Muscle of back (tissue), 11 donors: ENCODE measurements around the gene STON1. TPM values are rescaled to one million over a fixed set of nuclear protein-coding genes. Genes with fewer than 3 reads are reported as not detected.
"Not testable (repeated sequence)": the region's sequence is repeated elsewhere in the genome, so short reads cannot be mapped to it uniquely, and the experiment has no call there.

Experiments
- DNase-seq, 3 donors: peaks; one replicate each; pipeline versions ENCODE4 v3.0.0 to v3.0.0-alpha.2; 2013
- polyA plus RNA-seq, 10 donors: library from polyadenylated mRNA; unstranded; fragments of 120-200 nt; gene quantifications; one replicate each; pipeline ENCODE4 v1.2.1, GENCODE V29; 2013; ENCODE audit not compliant: insufficient read length in 10 of 10

The STON1 gene
- polyA plus RNA-seq, 10 donors = 7.7 to 15.8 (median 9.3) TPM

DNA sequence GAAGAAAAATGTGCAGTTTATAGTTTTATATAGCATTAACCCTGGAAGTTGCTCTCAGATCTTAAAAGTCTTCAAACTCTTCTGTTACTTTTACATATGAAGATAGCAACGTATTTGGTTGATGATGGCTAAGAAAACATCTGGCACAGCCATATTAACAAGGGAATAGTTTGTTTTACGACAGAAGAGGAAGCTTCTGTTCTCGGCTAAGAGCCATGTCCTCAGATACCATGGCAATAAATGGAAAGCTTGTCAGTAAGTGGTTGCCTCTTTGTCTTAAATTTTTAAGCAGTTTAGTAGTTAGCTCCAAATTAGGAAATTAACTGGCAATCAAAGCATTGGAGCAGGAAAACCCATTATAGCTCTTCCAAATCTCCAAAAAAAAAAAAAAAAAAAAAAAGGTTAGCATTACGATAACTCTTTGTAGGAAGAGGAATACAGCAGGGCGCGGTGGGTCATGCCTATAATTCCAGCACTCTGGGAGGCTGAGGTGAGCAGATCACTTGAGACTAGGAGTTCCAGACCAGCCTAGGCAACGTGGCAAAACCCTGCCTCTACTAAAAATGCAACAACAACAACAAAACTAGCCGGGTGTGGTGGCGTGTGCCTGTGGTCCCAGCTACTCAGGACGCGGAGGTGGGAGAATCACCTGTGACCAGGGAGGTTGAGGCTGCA is 4.5 kb upstream of the STON1 start:
- DNase-seq = peak in 1 of 3 donors; percentile 70

DNA sequence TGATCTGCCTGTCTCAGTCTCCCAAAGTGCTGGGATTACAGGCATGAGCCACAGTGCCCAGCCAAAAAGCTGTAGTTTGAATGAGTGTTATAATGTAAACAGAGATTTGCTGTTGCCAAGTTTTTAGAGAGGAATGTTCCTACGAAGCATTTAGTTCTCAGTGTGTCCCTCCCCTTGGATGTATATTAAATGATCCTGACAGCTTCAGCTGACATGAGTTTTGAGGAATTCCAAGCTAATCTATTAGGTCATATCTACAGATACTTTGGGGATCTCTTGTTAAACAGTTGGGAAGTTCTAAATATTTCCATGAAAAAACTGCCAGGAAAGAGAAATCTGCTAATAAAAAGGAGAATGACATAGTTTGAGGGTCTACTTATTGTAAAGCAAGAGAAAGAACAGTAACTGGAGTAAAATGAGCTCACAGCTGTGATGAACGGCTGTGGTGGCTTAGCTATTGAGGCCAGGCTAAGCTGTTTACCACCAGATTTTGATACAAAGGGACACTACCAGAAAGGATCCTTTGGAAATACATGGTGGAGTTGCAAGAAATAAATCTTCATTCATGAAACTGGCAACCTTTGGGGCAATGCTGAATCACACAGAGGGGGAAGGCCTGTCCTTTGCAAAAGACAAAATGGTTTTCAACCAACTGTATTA is 2.6 kb upstream of the STON1 start:
- DNase-seq = peak; percentile 63 to 84 (median 66)

DNA sequence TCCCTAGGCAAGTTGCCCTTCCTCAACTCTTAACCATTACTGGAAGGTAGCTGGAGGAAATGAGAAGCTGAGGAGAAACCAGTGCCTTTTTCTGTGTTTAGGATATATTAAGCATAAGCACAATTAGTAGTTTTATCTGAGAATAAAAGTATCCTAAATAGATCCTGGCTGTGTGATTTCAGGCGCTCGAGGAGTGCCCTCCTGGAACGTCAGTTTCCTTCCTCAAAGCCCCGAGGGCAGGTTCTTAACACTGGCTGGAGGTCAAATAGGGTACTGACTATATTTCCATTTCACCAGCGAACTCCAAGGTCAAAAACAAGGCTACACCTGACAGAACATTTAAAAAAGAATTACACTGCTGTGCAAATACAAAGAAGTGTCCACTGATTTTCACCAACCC is 1.5 kb upstream of the STON1 start:
- DNase-seq = no peak

DNA sequence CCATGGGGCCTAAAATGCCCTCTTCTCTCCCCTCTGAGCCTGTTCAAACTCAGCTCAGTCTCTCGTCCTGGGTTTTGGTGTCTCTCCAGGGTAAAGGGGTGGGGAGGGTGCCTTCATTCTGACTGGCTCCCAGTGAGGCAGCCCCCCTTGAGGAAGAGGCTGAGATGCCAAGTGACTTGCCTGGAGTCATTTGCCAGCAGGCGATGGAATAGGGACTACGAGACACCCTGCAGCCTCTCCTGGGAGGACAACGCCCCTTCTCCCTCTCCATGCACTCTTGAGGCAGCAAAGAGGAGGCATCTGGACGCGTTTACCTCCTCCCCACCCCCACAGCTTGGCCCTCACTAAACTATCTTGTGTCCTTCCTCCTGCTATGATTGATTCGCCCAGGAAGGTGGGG is 760 bp upstream of the STON1 start:
- peak in 1 of 3 donors; percentile 37 for DNase-seq

DNA sequence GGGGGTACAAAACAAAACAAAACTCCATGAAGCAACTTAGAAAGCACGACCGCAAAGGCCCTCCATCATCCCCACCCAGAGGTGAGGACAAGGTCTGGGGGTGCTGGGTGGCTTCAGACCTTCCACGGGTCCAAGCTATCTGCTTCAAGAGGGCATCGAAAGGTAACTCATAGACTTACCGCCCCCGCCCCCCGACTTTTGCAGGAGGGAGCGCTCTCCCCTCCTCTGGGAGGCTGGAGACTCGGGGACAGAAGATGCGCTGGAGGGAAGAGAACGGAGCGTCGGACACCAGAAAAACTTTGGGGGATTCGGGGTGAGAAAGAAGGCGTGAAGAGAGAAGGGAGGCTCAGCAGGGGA is 300 bp upstream of the STON1 start:
- no peak for DNase-seq

DNA sequence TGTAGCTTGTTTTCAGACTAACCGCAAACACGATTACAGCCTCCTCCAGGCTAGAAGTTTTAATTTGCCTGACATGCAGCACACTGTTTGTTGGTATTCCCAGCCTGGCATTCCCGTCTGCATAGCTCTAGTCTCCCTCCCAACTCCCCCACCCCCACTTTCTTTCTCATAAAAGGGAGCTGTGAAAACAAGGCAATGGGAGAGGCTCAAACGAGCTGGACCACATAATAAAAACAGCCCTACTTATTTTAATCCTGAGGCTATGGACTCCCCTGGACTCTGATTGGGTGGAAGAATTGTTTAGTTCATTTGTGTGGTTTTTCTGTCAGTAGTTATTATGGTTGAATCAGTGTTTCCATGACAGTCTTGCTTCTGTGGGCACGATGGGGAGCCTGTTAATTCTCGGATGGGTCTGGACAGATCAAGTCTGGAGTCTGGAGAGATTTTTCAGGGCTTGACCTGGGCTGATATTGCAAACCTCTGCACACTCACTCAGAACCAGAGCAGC is 1.2 kb downstream of the STON1 start:
- DNase-seq = peak; percentile 34 to 74 (median 58)

DNA sequence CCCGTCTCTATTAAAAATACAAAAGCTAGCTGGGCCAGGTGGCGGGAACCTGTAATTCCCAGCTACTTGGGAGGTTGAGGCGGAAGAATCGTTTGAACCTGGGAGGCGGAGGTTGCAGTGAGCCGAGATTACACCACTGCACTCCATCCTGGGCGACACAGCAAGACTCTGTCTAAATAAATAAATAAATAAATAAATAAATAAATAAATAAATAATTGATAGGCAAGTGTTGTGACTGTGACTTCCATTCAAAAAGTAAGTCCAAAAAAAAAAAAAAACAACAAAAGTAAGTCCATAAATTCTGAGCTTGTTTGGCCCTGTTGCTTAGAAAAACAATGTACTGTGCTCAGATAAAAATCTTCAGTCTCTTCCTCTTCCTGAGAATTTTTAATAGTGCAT is 2.2 kb downstream of the STON1 start:
- DNase-seq = no peak

DNA sequence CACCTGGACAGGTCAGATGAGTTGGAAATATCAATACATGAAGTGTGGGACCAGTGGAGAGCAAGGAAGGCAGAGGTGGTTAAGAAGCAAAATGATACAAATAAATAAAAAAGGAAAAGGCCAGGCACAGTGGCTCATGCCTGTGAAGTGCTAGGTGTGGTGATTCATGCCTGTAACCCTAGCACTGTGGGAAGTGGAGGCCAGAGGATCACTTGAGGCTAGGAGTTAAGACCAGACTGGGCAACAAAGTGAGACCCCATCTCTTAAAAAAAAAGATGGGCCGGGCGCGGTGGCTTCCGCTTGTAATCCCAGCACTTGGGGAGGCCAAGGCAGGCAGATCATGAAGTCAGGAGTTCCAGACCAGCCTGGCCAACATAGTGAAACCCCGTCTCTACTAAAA is 2.9 kb downstream of the STON1 start:
- no peak for DNase-seq

DNA sequence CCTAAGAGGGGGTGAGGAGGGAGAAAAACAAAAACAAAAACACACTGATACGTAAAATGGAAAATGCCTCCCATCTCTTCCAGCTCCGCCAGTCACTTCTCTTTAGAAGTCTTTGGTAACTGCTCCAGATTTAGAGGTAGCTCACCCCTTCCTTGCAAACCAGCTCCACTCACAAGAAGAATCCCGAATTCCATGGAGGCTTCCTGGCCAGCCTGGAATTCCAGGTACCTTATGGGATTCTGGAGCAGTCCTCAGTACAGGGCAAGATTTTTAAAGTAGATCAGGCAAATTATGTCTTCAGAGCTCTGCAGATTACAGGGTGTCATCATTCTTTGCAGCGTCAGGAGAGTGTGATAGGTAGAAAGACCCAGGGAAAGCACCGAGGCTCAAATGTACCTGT is 4.8 kb downstream of the STON1 start:
- DNase-seq = no peak

DNA sequence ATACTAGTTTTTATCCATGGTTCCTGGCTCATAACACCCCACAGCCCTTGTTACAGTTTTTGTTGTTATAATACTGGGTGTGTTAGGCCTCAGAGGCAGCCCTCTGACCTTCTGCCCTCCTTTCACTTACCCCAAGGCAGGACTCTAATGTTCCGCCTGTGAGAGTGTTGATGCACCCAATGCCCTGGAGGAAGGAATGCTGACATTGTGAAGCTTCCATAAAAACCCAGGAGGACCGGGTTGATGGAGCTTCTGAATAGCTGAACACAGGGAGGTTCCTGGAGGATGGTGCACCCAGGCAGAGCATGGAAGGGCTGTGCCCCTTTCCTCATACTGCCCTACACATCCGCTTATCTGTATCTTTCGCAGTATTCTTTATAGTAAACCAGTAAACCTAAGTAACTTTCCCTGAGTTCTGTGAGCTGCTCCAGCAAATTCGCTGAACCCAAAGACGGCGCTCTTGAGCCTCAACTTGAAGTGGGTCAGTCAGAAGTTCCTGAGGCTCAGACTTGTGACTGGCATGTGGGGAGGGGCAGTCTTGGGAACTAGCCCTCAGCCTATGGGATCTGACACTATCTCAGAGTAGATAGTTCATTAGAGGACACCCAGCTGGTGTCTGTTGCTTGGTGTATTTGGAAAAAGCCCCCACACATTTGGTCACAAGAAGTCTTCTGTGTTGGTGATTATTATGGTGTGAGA is 10.4 kb downstream of the STON1 start:
- no peak for DNase-seq

DNA sequence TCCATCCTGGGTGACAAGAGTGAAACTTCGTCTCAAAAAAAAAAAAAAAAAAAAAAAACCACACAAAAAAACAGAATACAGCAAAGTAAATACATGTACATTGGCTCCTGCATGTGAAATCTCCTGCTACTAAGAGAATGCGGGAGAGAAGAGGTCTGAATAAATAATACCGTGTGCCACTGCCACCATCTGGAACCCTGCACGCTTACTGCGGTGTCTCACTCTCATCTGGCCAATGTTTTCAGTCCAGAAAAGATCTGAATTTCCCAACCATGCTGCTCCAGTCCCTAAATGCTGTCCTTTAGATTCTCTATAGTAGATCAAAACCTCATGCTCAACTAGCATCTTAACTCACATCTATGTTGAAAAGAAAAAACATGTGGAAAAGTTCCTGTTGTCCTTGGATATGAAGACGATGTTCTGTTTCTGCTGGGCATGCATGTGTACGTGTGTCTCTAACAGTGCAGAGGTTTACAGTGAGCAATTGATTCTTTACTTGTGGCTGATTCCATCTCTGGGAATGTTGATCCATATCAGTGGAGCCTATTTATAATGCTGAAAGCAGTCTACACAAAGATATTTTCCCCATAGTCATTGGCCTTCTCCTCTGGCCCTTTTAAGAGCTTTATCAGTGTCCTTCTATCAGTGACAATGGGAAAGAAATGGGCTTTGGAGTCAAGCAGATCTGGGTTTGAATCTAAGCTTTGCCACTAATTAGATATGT is 11.9 kb downstream of the STON1 start:
- no peak for DNase-seq

DNA sequence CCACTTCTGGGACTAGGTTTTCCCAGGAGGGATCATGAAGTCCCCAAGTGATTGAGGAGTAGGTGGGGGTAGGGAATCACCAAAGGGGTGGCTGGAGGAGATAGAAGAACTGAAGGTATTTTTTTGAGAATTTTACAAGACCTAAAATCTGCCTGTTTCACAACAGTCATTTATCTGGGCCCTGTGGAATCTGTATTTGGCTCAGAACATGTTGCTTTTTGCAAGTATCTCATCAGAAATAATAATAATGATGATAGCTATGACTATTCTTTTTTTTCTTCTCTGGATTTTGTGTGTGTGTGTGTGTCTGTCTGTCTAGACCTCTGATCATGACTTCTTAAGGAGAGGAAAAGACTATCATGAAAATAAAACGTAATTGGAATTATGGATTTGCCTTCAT is 13.9 kb downstream of the STON1 start:
- peak in 1 of 3 donors; percentile 32 for DNase-seq

DNA sequence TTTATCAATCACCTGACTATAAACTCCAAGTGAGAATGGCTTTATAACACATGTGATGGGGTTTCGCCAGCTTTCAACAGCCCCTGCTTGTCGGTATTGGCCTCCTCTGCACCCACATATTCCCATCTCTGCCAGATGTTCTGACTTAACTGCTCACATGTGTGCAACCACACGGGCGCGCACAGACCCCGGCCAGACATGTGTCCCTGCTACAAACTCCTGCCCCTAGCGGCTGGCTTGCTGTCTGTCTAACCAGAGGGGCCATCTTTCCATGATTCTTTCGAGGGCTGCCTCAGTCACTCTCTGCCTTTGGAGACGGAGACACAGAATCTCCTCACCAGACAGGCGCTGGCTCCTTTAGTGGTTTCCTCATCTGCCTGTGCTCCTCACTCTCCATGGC is 15.3 kb downstream of the STON1 start:
- DNase-seq = peak in 2 of 3 donors; percentile 40 to 77

DNA sequence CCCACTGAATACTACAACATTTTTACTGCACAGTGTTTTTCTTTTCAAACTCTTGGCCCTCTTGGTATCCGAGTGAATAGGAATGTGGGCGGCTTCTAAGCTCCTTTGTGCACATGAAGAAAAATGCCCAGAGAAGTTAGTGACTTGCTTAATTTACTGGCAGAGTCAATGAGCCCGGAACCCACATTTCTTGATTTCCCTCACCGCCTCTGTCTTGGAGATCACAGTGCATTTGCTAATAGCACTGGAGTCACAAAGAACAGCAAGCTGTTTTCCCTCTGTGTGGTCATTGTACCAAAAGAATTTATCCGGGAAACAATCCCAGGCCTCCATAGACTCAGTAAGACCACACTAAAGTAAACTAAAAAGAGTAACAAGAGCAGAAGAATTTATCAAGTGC is 18.9 kb downstream of the STON1 start:
- no peak for DNase-seq

DNA sequence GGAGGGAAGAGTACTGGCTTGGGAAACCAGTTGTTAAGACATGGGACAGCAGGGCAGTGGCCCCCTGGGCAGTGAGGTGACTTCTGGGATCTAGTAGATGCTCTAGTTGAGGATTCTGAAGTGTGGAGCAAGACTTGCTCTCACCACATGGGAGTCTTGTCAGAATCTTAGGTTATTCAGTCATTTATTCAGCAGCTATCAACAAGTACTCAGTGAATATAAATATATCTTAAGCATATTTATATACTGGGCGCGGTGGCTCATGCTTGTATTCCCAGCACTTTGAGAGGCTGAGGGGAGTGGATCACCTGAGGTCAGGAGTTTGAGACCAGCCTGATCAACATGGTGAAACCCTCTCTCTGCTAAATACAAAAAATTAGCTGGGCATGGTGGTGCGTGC is 20.0 kb downstream of the STON1 start:
- no peak for DNase-seq

DNA sequence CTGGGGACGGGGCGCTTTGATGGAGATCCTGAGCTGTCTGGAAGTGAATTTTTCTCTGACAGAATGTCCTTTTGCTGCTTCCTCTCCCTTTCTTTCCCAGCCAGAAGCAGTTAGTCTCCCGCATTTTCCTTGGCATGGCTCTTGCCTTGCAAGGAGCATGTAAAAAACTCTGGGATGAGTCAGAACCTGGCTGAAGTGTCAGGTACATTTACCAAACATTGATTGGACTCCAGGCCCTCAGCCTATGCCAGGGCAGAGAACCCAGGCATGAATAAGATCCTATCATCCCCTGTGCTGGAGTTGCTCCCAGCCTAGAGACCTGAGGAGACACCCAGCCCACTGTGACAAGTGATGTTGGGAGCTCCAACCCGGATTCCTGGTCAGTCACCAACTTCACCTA is 21.6 kb downstream of the STON1 start:
- no peak for DNase-seq

DNA sequence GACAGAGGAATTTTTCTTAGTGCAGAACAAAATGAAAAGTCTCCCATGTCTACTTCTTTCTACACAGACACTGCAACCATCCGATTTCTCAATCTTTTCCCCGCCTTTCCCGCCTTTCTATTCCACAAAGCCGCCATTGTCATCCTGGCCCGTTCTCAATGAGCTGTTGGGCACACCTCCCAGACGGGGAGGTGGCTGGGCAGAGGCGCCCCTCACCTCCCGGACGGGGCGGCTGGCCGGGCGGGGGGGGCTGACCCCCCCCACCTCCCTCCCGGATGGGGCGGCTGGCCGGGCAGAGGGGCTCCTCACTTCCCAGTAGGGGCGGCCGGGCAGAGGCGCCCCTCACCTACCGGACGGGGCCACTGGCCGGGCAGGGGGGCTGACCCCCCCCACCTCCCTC is 25.1 kb downstream of the STON1 start:
- DNase-seq = not testable (repeated sequence)

DNA sequence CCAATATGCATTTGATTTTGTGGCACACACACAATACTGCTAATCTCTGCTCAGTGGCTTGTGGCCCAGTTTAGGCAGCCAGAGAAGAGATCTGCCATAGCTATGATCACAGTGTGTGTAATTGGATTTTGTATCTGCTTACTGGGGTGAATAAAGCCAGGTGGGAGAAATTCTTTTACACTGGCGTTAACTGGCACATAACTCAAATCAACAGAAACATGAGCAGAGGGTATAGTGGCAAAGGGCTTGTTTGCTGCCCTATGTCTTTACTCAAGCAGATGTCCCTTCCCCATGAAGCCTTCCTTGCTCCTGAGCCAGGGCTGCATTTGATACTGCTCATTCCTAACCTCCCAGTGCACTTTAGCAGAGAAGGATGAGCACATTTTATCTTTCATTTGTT is 28.5 kb downstream of the STON1 start:
- DNase-seq = no peak

DNA sequence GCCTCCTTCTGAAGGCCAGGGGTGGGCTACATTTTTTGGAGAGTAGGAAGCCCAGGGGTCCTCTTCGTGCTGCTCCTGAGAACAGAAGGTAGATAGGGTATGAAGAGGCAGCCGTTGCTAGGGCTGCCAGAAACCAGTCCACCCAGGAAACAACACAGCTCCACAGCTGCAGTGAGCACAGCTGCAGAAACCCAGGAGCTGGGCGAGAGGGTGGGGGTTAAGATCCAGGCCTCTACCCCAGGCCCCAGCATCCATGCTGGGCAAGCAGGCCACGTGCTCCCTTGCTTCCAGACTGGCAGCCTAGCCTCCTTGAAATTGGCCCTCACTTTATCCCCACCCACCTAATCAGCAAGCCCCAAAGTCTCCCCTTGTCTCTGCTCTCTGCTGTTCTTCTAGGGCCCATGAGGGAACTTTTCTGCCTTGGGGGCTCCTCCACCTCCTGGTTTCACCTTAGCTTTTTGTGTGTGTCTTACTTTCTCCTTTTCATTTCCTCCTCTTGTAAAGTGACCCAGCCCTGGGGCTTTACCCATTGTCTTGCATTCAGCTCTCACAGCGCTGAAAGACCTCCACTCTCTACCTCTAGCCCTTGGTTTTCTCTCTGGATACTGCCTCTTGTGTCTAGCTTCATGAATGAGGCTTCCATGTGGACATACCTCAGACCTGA is 30.7 kb downstream of the STON1 start:
- peak in 1 of 3 donors; percentile 57 for DNase-seq

DNA sequence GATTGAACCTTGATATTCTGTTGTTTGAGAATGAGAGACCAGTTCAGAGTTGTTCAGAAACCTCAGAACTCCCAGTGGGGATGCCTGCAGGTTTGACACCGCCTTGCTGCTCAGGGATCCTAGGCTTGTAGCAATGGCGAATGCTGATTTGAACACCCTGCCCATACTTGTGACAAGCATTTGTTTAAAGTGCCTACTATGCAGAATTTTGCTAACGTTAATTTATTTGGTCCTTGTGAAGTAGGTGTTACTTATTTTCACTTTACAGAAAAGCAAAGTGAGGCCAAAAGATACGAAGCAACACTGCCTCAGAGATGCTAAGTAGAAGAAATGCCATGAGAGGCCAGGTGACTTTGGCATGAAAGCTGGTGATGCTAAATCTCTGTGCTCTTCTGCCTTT is 32.3 kb downstream of the STON1 start:
- DNase-seq = no peak

DNA sequence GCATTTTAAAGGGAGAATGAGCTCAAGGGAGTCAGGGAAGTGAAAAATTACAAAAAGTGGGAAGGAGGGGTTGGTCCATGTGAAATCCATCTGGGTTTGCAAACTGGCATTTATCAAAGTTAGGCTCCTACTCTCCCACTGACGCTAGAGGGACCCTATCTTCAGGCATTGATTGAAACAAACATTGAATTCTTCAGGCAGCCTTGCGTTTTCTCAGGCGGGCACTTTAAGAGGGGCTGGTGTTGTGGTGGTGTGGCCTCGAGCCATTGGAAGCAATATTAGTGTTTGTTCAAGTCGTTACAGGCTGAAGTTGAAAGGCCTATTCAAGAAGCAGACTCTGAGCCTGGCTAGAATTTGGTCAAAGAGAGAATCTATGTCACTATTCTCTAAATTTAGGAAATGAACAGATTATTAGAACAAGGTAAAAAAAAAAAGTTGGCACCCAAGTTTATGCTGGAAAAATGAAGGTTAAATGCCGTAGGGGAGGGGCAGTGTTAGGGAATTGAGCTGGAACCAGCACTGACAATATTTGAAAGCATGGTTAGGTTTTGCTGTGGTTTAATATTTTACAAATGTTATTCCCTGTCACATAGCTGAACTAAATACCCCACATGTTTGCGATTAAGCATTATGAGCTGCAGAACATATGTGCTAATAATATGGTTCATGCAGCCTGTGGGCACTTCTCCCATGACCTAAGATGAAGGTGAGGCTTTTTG is 36.8 kb downstream of the STON1 start:
- peak in 1 of 3 donors; percentile 61 for DNase-seq
